HK-2 (cell line): Measurements from ENCODE around the gene TFAP2B.
A peak's percentile ranks its signal among the peaks of the same experiment; 100 is the strongest.

Experiments used
- DNase-seq: peaks from one replicate; pipeline ENCODE4 v3.0.0-alpha.2; 2018; ENCODE audit not compliant: unreplicated experiment

Gene TFAP2B

DNA sequence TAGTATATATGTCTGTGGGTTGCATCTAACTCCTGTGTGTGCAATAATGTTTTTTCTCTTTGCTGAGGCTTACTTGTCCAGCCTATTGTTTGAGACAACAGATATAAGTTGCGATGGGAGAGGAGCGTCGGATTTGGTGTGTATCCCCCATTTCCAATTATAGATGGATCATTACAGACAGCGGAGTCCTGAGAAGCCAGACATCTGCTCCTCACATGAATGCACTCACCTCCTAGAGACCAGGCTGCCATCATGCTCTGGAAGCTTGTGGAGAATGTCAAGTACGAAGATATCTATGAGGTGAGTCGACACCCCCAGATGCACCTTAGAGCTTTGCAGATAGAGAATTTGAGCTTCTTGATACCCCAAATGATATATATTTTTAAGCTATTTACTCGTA lies at the start of gene TFAP2B:
Gene TFAP2B, plus strand, starts transcription at position 199 of the 400 bp plus-strand sequence. Its CDS starts 21 bp downstream, at position 220.
- DNase-seq: no peak

DNA sequence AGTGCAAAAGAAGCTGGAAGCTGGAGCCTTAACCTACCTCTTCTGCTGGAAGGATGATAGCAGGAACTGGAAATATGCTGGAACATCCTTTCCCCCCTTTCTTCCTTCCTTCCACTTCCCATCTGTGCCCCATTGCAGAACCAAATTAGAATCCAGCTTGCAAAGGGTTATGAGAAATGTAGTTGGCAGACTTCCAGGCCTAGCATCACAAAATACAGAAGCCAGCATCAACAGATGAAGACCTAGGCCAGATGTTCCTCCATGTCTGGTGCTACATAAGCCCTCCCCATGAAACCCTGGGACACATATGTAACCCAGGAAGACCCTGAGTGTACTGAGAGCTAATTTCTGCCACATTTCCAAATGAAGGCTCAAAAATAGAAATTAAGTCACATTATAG lies 40.0 kb upstream of the TFAP2B start:
- DNase-seq: no peak

DNA sequence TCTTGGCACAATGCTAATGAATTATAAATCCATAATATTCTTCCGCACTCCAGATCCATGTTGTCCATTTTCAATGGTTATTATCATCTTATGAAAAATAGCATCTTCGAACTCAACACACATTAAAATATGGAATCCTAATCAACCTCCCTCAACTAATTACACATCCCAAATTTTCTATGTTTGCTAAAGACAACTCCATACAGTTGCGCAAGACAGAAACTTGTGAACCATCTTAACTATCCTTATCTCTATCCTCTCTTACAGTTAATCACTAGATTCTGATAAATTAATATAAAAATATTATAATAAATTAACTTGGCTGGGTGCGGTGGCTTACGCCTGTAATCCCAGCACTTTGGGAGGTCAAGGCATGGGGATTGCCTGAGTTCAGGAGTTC lies 38.3 kb upstream of the TFAP2B start:
- DNase-seq: no peak

DNA sequence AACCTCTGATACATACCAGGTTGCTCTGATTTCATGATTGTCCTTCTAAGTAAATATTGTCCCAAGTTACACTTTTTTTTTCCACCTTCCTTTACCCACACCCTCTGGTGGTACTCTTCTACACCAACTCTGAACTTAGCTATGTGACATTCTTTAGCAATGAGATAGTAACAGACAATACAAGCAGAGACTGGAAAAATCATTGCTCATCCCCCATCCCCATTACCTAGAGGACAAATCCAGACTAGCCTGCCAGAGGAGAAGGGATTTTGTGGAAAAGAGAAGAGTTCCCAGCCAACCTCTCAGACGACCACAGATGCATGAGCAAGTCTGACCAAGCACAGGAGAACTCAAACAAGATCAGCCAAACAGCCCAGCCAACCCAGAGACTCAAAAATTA lies 32.8 kb upstream of the TFAP2B start:
- DNase-seq: no peak

DNA sequence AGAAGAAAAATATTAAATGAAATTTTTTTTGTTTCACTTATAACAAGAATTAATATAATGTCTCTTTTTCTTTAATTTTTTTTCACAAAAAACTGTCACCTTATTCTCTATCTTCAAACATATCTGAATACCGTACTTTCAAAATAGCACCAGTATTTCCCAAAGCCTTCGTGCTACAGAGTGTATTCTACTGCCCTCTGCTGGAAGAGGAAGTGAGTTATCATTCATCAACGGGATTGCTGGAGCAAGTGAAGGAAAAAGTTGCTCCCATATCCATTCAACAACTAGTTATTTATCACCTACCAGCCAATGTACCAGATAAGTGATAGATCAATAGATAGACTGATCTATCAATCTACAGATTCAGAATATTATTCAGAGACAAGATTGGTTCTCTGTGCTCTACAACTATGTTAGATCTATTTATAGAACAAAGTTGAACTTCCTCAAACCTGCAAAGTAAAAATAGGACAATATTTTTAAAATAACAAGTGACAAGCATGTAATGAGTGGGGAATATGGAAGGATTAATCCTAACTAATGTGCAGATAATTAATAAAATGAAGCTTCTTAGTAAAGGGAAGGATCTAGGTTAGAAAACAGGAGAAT lies 26.7 kb upstream of the TFAP2B start:
- DNase-seq: no peak

DNA sequence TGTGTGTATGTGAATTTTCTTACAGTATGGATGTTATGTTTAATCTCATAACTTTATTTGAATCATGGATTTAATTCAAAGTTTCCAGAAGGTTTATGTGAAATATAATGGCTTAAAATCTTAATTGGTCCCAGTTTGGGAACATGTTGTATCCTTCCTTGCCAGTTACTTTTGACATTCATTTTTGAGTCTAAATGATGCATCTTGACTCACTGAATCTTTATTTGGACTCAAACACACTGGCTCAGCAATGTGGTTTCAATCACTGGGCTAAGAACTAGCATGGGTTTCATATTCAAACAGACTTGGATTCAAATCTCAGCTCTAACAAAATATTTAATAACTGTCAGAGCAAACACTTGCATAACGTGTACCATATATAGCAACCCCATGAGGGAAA lies 25.9 kb upstream of the TFAP2B start:
- no peak for DNase-seq

DNA sequence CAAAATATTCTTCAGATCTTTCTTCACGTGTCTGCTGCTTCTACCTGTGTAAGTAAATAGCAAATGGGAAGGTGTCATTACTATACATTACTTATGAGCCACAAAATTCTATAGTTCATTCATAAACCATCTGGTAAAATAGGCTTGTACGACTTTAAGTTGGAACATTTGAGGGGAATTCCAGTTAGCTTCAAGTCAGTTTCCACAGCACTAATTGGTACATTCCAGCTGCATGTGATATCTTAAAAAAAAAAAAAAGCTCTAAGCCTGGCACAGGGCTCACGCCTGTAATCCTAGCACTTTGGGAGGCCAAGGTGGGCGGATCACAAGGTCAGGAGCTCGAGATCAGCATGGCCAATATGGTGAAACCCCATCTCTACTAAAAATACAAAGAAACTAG lies 23.1 kb upstream of the TFAP2B start:
- no peak for DNase-seq

DNA sequence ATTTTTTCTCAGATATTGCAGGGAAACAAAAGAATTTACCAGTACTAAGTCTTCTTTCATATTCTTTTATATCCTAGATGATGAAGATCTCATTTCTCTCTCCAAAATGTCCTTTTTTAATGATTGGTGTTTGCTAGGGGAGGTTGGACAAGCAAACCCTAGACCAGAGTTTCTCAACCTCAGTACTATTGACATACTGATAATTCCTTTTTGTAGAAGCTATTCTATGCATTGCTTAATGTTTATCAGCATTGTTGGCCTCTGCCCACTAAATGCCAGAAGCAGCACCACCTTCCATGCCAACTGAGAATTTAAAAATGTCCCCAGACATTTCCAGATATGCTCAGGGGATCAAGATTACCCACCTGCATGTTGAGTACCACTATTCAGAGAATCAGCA lies 14.4 kb upstream of the TFAP2B start:
- DNase-seq: no peak

DNA sequence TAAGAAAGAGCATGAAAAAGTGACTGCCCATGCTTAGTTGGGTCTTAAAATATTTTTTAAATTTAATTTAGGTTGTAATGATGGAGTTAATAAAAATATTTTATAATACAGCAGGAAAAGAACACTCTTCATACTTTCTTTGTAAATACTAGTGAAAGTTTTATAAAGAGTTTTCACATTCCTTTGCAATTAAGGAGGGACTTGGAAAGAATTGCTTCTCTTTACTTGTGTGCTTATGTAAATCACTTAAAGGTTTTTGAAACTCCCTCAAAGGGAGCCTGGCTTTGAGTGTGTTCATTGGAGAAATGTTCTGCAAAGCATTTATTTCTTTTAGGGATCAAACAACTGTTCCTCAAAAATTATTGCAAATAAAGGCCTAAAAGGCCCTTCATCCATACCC lies 11.6 kb upstream of the TFAP2B start:
- DNase-seq: no peak

DNA sequence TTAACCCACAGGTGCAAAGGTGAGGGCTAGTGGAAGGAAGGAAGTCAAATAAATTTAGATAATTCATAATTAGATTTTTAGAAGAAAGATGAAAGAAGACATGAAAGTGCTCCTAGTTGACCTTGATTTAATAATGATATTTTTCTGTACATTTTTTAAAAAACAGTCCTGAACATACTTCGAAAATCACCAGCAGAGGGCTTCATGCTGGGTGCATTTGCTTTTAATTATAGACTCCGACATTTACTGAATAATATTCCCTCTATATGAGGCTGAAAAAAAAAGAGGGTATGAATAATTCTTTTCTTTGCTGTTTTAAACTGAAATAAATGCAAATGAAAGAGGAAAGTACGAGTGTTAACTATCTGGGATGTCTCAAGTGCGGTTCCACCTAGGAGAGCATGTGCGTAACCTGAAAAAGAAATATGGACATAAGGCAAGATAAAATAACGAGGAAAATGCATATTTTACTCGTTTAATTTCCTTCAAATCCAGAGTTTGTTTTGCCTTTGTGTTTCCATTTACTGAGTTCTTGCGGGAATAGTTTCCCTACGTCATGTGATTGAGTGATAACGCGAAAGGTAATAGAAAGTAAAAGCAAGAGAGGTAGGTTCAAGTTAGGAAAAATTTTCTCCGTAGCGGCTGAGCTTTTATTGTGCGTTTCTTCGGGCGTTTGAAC lies 3.1 kb upstream of the TFAP2B start:
- DNase-seq: no peak

DNA sequence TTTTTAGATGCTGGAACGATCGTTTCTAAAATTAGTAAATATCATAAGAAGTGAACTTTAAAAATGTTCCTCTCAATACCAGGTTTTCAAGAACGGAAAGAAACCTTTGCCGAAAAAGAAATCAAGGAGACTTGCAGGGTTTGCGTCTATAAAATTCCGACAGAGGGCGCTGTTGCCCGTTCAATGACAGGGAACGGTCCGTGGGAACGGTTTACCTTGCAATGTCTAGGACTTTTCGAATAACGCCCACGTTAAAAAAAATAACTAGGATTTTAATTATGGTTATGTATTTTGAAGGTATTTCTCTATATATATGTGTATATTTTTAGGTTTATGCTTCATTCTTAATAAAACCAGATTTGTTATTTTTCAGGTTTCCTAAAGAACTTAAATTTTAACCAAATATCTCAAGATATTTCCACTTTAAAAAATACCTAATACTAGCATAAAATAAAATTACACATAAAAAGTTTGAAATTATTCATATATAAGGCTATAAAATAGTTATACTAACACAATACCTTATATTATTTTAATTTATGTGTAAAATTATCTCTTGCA lies 2.5 kb upstream of the TFAP2B start:
- DNase-seq: peak; percentile 66

DNA sequence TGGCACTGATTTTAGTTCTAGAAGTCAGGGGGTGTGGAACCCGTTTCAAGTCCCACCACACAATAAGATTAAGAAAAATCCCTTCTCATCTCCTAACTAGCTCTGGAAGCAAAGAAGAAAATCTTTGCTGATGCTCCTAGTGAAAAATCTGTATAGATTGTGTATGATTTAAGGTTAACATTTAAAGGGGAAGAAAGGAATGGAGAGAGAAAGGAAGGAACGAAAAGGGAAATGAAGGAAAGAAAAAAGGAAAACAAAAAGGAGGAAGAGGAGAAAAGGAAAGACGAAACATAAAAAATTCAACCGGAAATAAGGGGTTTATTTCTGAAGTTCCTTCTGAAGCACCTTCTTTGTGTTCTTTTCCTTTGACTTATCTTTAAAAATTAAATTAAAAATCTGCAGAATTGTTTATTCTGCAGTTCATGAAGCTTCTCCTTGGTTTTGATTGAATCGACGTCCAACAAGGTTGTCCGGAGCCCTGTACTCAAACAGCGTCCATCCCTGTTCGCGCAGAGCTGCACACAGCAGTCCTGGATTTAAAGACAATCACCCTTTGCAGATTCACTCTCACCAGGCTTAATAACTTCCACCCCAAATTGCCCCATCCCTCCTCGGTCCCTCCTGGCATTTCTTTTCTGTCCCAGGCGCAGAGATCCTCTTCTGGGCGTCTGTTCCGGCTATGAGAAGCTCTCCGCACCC lies 1.6 kb upstream of the TFAP2B start:
- no peak for DNase-seq

DNA sequence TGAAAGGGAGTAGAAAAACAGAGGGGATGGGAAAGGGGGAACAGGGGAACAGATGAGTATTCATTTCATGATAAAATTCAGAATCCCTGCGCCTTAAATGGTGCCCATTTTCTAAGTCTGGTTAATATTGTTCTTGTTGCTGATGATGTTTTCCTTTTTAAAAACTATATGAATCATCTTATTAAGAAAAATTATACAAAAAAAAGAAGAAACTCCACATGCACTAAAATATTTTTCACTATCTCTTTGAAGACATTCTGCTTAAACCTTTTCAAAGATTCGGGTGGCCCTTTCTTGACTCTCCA lies 1.1 kb upstream of the TFAP2B start:
- DNase-seq: no peak

DNA sequence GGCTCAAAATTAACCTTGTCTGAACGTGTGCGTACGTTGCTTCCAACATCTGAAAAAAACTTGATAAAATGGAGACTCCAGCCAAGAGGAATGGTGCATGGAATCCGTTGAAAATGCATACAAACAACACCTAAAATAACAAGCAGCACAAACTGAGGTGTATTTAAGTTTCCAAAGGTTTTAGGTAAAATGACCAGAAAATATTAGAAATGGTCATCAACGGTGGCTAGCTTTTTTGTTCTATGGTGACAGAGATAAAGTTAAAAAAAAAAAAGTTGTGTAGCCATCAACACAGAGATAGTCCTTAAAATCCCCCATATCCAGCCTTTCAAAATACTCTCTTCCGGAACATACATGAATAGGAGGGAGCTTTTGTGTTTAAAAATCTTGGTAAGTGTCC lies 651 bp upstream of the TFAP2B start:
- no peak for DNase-seq

DNA sequence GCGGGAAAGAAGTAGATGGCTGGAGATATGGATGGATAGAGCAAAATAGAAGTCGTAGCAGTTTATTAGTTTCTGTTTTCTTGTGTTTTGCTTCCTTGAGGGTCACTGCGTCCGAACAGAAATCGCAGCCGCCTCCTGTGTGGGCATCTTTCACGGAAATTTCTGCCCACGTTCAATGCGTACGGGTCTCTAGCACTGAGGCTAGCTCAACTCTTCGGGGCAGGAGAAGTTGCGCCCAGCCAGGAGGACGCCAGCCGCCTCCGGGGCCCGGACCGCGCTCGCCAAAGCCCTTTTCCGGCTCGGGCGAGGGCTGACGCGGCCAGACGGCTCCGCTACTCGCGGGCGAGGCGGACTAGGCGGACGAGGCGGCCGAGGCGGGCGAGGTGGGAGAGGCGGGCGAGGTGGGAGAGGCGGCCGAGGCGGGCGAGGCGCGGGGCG lies 814 bp downstream of the TFAP2B start:
- DNase-seq: no peak

DNA sequence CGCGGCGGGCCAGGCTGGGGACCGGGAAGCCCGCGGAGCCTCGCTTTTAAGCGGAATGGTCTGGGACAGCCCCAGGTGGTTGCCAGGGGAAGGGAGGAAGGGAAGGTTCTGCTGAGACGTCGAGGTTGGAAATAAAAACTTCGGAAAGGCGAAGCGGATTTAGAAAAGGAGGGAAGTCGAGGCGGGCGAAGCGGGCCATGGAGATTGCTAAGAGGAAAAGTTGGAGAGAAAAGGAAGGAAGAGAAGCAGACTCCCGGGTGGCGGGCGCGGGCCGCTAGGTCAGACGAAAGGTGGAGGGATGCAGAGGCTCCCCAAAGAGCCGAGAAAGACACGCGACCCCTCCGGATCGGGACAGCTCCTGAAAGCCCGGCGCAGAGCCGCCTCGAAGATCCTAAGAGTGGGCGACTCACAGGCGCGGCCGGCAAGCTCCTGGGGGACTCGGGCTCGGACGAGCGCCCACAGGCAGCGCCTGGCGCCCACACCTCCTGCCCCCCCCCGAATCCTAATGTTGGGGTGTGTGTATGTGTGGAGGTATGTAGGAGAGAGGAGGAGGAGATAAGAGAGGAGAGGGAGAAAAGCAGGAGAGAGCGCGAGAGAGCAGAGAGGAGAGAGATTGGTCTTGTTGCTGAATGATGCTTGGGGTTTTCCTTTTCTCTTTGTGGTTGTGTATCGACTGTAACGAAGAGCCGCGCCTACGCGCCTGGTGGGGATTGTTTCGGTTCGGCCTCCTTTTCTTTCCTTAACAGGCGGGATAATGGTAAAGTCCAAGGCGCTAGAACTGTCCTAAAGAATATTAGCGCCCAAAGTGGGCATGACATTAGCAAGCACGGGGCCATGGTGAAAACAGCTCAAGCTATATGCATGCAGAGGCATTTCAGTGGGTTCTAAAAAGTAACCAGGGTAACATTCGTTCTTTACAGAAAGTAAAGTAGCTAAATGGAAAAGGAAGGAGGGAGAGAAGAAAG lies 1.5 kb downstream of the TFAP2B start:
- no peak for DNase-seq

DNA sequence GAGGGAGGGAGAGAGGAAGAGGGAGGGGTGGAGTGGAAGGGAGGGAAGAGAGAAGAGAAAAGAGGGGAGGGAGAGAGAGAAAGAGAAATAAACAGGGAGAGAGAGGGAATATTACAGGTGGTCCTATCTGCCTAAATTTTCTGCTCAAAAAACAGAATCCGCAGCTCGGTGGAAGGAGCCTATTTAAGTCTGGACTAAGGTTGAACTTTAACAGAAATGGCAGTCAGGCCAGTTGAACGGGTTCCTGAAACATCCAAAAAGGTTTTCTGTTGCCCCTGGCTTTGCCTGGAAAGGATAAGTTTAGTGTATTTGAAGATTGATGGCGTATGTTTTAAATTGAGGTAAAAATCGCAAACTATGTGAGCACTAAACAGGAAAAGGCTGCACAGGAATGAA lies 2.2 kb downstream of the TFAP2B start:
- DNase-seq: no peak

DNA sequence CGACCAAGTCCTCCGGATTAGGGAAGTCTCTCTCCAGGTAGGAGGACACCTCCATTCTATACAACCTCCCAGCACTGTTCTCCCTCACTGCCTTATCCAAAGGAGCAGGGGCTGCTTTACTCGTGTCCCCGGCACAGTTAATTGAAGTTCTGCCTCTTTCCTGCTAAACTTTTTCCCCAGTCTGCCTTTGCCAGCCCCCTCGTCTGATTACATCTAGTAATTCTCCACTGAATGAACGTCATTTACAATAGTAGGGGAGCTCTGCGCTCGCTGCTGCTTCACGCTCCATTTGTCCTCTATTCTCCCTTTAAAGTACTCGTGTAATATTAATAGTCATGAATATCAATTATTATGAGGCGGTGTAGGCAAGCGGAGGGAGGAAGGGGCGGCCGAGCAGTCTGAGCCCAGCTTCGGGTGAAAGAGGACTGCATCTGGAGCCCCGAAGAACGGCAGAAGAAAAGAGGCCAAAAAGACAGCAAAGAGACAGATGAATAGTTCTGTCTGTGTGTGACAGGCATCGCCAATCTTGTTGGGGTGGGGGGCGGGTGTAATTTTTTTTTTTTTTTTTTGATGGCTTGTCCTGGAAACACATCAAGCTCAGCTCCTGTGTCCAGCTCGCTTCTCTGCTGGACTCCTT lies 2.9 kb downstream of the TFAP2B start:
- no peak for DNase-seq

DNA sequence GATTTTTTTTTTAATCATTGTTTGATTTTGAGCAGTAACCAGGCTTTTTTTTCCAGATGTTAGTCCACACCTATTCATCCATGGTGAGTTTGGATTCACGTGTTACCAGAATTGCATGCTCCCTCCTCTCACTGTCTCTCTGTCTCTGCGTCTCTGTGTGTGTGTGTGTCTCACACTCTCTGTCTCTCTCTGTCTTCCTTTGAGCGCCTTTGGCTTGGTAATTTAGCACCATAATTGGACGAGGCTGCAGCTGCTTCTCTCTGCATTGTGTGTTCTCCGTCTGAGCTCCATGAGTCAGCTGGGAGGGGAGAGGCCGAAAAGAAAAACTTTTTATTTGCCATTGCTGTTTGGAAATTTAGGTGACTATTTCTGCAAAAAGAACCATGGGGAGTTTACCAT lies 3.4 kb downstream of the TFAP2B start:
- no peak for DNase-seq

DNA sequence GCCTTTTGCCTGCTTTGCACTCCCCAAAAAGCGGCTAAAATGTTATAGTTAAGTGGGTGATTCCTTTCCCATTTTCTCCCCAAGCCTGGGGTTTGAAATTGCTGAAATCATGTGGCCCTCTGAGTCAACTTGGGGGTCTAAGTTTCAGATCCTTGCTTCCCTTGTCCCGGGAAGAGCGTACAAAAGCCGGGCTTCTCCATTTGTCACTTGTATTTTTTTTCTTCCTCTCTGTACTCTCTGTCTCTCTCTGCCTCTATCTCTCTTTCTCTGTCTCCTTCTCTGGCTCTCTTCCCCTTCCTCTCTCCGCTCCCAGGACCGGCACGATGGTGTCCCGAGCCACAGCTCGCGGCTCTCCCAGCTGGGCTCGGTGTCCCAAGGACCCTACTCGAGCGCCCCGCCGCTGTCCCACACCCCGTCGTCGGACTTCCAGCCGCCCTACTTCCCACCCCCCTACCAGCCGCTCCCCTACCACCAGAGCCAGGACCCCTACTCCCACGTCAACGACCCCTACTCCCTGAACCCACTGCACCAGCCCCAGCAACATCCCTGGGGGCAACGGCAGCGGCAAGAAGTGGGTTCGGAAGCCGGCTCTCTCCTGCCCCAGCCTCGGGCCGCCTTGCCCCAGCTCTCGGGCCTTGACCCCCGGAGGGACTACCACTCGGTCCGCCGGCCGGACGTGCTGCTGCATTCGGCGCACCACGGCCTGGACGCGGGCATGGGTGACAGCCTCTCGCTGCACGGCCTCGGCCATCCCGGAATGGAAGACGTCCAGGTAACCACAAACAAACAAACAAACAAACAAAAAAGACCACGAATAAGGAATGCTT lies 4.6 kb downstream of the TFAP2B start:
- no peak for DNase-seq

DNA sequence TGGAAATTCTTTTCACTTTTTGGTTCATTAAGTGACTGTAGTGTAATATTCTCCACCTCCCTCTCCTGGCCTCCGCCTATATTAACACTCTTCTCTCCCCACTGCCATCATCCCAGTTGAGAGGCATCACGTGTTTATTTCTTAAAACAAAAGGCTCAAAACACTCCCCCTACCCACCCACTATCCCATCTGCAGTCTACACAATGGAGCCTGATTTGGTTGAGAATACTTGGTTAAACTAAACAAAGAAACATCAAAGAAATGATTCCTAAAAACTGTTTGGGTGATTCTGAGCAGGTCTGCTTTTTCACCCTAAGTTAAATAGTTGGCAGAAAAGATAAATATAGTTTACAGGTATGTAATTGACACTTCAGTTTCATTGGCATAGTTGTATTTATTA lies 5.9 kb downstream of the TFAP2B start:
- no peak for DNase-seq
